ENCODE measurements around the gene PEMT. TPM values are rescaled to one million over a fixed set of nuclear protein-coding genes. Genes with fewer than 3 reads are reported as not detected.

The PEMT gene
- total RNA-seq, 4 donors from 2014 or later = 52.5 to 76.1 (median 62.6) TPM

- no peaks in the 10 kb centered on the region for H3K9me3 ChIP-seq
- H3K27me3 ChIP-seq = no peaks in the 10 kb centered on the region
- H3K4me1 ChIP-seq = peaks cover 7 to 18% of the 10 kb centered on the region in 2 donors
- 0 to 1% methylated on average over 27 to 46 of the region's 93 CpGs for WGBS, 2 donors
- DNase-seq = peak; percentile 91
- TF ChIP-seq POLR2A (IDR thresholded peaks at IDR 0.05) (peak; percentile 99 to 100), CTCF (IDR thresholded peaks at IDR 0.05) (peak; percentile 31 to 99 (median 94))
- peak within 1 kb of the TSS; percentile 9 to 80 (median 76) for H3K4me3 ChIP-seq (replicated peaks in 1 of 3)
- peak within 1 kb of the TSS; percentile 85 to 96 (median 94) for H3K27ac ChIP-seq
- peaks cover 17 to 18% of the 10 kb centered on the region in 2 donors for H3K36me3 ChIP-seq
- intact Hi-C loops (cut with DNase I) = loop anchor here (5.0 kb wide), 2 partner anchors 71 to 139 kb away; no protein-coding TSS in a partner anchor
Observed at GRCh38 chr17:17496189-17497064, 95.1 kb downstream of the PEMT start, which contains the start of gene RASD1. TSS of gene RASD1 (minus strand) at chr17:17496395. CDS start at chr17:17496181, 214 bp downstream.

GRCh38 chr17:17495536-17496188, 95.8 kb downstream of the PEMT start:
- no peaks in the 10 kb centered on the region for H3K9me3 ChIP-seq
- TF ChIP-seq POLR2A (IDR thresholded peaks at IDR 0.05) = no peak
- TF ChIP-seq CTCF (IDR thresholded peaks at IDR 0.05) = no peak
- WGBS, 2 donors = 2 to 6% methylated on average over 25 to 36 of the region's 65 CpGs
- DNase-seq = peak; percentile 17 to 32
- peak overlapping the region; percentile 85 to 96 (median 86) for H3K27ac ChIP-seq
- peaks cover 18 to 21% of the 10 kb centered on the region in 2 donors for H3K36me3 ChIP-seq
- H3K4me1 ChIP-seq = peaks cover 7 to 18% of the 10 kb centered on the region in 2 donors
- H3K27me3 ChIP-seq = no peaks in the 10 kb centered on the region
- intact Hi-C loops (cut with DNase I) = loop anchor here (5.0 kb wide), 2 partner anchors 72 to 138 kb away; no protein-coding TSS in a partner anchor
- H3K4me3 ChIP-seq (replicated peaks in 1 of 3) = peak overlapping the region; percentile 2 to 80 (median 76)

- Histone ChIP-seq H3K27ac (peak overlapping the region; percentile 85 to 96 (median 86)), H3K4me1 (peaks cover 7 to 18% of the 10 kb centered on the region in 2 donors), H3K36me3 (peaks cover 18 to 21% of the 10 kb centered on the region in 2 donors), H3K9me3 (no peaks in the 10 kb centered on the region), H3K27me3 (no peaks in the 10 kb centered on the region), H3K4me3 (replicated peaks in 1 of 3) (peak overlapping the region; percentile 2 to 80 (median 76))
- intact Hi-C loops (cut with DNase I) = loop anchor here (5.0 kb wide), 2 partner anchors 72 to 138 kb away; no protein-coding TSS in a partner anchor
- peak; percentile 61 to 63 for DNase-seq
- TF ChIP-seq POLR2A (IDR thresholded peaks at IDR 0.05) = peak in 1 of 2 donors; percentile 32
- peak in 1 of 6 experiments; percentile 3 for TF ChIP-seq CTCF (IDR thresholded peaks at IDR 0.05)
- WGBS, 2 donors = 2 to 4% methylated on average over 16 to 46 of the region's 71 CpGs
Observed at GRCh38 chr17:17494870-17495535, 96.5 kb downstream of the PEMT start.

GRCh38 chr17:17494499-17494869, 97.0 kb downstream of the PEMT start:
- H3K36me3 ChIP-seq = peaks cover 18 to 21% of the 10 kb centered on the region in 2 donors
- peaks cover 7 to 18% of the 10 kb centered on the region in 2 donors for H3K4me1 ChIP-seq
- intact Hi-C loops (cut with DNase I) = no loop called here
- TF ChIP-seq POLR2A (IDR thresholded peaks at IDR 0.05) = no peak
- TF ChIP-seq CTCF (IDR thresholded peaks at IDR 0.05) = no peak
- 41 to 49% methylated on average over 14 of the region's 14 CpGs for WGBS, 2 donors
- no peaks in the 10 kb centered on the region for H3K9me3 ChIP-seq
- no peaks in the 10 kb centered on the region for H3K27me3 ChIP-seq
- peak overlapping the region; percentile 85 to 96 (median 86) for H3K27ac ChIP-seq
- DNase-seq = peak; percentile 32 to 35
- peak overlapping the region; percentile 2 to 80 (median 76) for H3K4me3 ChIP-seq (replicated peaks in 1 of 3)
